Colonic mucosa (tissue), 4 donors: ENCODE results near the gene PRSS36. TPM values are rescaled to one million over a fixed set of nuclear protein-coding genes. Genes with fewer than 3 reads are reported as not detected.

ENCODE experiments used
- DNase-seq: peaks from one replicate; pipeline ENCODE4 v3.0.0-alpha.2; 2020
- H3K27ac ChIP-seq: fragments of 200-600 bp; one replicate; pipeline ENCODE4 v1.8.0; 2021
- H3K27me3 ChIP-seq: fragments of 200-600 bp; one replicate; pipeline ENCODE4 v1.8.0; 2021
- H3K36me3 ChIP-seq: fragments of 200-600 bp; one replicate; pipeline ENCODE4 v1.8.0; 2021
- H3K4me1 ChIP-seq: fragments of 200-600 bp; one replicate; pipeline ENCODE4 v1.8.0; 2021; ENCODE audit warnings: mild to moderate bottlenecking
- H3K4me3 ChIP-seq: fragments of 200-600 bp; one replicate; pipeline ENCODE4 v1.8.0; 2021
- H3K9ac ChIP-seq, 2 donors: one replicate each; pipeline ENCODE4 v1.7.0; 2013; ENCODE audit warnings: control low read depth in 2 of 2, low read depth in 2 of 2, low read length in 2 of 2
- H3K9me3 ChIP-seq: fragments of 200-600 bp; one replicate; pipeline ENCODE4 v1.8.0; 2021
- intact Hi-C: fragments of 100-400 bp; cut with DNase I; formaldehyde crosslinking; loops from one replicate; pipeline ENCODE4 v1.14.1; 2022
- total RNA-seq, 2 donors: library from RNA; stranded (reverse); fragmentation: NEBNext Ultra II Directional in 1 of 2; extraction: Animal tissue kit (Norgen Biotek cat#: 25700) in 1 of 2; gene quantifications; one replicate each; pipeline ENCODE4 v1.2.1, GENCODE V29; 2021
- TF ChIP-seq, protein P1 (sequence below): fragments of 200-600 bp; IDR thresholded peaks from one replicate; pipeline ENCODE4 v1.8.0; 2022; ENCODE audit warnings: antibody characterized with exemption, mild to moderate bottlenecking
- donor health status: healthy.
- donor health status: DM: no; HTN: no; CAD: no.
- donor health status: DM: no; HTN: no; CAD: no.

Gene PRSS36
- total RNA-seq, 2 donors from 2014 or later = 3.6 to 6.4 TPM

DNA sequence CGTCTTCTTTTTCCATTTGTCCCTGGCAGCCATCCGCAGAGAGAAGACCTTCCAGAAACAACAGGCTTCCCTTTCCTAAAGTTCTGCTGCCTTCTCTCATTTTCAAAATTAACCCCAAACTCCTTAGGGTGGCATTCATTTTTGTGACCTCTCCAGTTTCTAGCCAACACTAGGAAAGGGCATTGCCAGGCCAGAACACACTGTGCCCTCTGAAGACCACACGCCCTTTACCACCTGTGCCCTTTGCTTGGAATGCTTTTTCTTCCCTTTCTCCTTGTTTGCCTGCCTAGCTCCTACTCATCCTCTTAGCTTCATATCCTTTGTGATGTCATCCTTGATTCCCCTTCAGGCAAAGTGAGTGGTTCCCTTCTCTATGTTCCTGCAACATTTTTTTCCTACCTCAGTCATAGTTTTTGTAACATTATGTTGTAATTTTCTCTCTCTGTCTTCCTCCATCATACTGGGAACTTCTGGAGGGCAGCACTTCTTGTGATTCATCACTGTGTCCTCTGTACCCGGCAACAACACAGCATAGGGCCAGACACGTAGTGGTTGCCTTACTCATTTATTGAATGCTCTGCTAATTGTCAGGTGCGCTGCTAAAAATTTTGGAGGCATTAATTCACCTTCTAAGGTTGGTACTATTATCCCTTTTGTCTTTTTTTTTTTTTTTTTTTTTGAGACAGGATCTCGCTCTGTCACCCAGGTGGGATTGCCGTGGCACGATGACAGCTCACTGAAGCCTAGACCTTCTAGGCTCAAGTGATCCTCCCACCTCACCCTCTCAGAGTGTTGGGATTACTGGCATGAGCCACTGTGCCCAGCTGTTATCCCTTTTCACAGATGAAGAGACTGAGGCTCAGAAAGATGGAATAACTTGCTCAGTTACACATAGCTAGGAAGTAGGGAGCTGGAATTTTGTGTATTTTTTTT, 31.4 kb downstream of the PRSS36 start:
- DNase-seq = no peak
- Histone ChIP-seq H3K36me3 (peaks cover 16% of the 10 kb centered on the region), H3K9ac (peak overlapping the region; percentile 72 to 89), H3K4me3 (peak overlapping the region; percentile 62), H3K4me1 (peaks cover 3% of the 10 kb centered on the region), H3K27me3 (no peaks in the 10 kb centered on the region), H3K9me3 (no peaks in the 10 kb centered on the region), H3K27ac (peak overlapping the region; percentile 87)
- intact Hi-C loops = no loop called here
- TF ChIP-seq, protein P1, sequence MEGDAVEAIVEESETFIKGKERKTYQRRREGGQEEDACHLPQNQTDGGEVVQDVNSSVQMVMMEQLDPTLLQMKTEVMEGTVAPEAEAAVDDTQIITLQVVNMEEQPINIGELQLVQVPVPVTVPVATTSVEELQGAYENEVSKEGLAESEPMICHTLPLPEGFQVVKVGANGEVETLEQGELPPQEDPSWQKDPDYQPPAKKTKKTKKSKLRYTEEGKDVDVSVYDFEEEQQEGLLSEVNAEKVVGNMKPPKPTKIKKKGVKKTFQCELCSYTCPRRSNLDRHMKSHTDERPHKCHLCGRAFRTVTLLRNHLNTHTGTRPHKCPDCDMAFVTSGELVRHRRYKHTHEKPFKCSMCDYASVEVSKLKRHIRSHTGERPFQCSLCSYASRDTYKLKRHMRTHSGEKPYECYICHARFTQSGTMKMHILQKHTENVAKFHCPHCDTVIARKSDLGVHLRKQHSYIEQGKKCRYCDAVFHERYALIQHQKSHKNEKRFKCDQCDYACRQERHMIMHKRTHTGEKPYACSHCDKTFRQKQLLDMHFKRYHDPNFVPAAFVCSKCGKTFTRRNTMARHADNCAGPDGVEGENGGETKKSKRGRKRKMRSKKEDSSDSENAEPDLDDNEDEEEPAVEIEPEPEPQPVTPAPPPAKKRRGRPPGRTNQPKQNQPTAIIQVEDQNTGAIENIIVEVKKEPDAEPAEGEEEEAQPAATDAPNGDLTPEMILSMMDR = no peak

GRCh38 chr16:31117384-31118222, 32.3 kb downstream of the PRSS36 start, which contains the start of gene KAT8:
KAT8 (plus strand) TSS chr16:31117664; CDS start chr16:31117682, 18 bp downstream.
- peaks cover 16% of the 10 kb centered on the region for H3K36me3 ChIP-seq
- H3K27me3 ChIP-seq = no peaks in the 10 kb centered on the region
- H3K27ac ChIP-seq = peak within 1 kb of the TSS; percentile 87
- peaks cover 3% of the 10 kb centered on the region for H3K4me1 ChIP-seq
- intact Hi-C loops = no loop called here
- DNase-seq = peak; percentile 99
- TF ChIP-seq, protein P1 = no peak
- H3K9me3 ChIP-seq = no peaks in the 10 kb centered on the region
- H3K9ac ChIP-seq = peak within 1 kb of the TSS; percentile 72 to 89
- peak within 1 kb of the TSS; percentile 62 for H3K4me3 ChIP-seq

DNA sequence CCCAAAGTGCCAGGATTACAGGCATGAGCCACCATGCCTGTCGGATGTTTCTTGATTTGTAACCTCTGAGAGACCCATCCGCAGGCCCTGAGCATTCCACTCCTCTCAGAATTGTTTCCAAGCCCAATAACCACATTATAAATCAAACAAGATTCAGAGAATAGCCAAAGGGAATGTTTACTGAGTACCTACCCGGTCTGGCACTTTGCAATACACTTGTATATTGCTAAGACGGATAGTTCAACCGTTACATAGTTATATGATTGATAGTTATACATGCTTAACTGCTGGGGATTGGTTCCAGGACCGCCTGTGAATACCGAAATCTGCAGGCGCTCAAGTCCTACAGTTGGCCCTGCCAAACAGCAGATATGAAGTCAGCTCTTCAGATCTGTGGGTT, 35.4 kb downstream of the PRSS36 start:
- Histone ChIP-seq H3K36me3 (no peaks in the 10 kb centered on the region), H3K27me3 (no peaks in the 10 kb centered on the region), H3K9ac (peak overlapping the region in 1 of 2 donors; percentile 34), H3K27ac (peak overlapping the region; percentile 71), H3K4me3 (no peak overlapping the region), H3K9me3 (no peaks in the 10 kb centered on the region), H3K4me1 (peaks cover 3% of the 10 kb centered on the region)
- TF ChIP-seq, protein P1 = no peak
- intact Hi-C loops = no loop called here
- DNase-seq = no peak

GRCh38 chr16:31113121-31114120, 36.4 kb downstream of the PRSS36 start:
- DNase-seq = no peak
- Histone ChIP-seq H3K4me1 (peaks cover 8% of the 10 kb centered on the region), H3K36me3 (no peaks in the 10 kb centered on the region), H3K9me3 (no peaks in the 10 kb centered on the region), H3K27ac (peak overlapping the region; percentile 71), H3K9ac (peak overlapping the region; percentile 5 to 55), H3K4me3 (no peak overlapping the region), H3K27me3 (no peaks in the 10 kb centered on the region)
- intact Hi-C loops = no loop called here
- TF ChIP-seq, protein P1 = no peak
